ENCODE results near the gene GPS1.

DNA sequence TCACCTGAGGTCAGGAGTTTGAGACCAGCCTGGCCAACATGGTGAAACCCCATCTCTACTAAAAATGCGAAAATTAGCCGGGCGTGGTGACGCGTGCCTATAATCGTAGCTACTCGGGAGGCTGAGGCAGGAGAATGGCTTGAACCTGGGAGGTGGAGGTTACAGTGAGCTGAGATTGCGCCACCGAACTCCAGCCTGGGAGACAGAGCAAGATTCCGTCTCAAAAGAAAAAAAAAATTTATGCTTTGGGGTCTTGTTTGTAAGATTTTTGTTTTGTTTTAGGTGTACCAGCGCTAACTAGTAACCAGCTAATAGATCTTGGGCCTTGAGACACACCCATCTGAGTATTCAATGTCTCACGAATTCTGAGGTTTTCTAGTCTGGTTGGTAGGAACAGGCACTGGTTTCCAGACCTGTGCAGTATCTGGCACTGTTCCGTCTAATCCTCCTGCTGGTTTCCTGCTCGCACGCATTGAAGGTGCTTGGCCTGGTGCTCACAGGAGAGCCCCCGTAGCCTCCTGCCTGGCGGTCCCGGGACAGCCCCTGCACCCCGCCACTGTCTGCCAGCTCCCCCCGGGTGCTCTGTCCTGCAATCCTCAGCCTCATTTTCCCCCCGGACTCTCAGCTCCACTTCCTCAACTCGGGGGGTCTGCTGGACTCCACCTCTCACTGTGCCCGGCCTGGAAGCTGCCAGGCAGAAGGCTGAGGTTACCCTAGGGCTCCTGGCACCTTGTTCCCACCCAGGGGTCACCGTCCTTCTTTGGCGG, 24.5 kb downstream of the GPS1 start:
- TF ChIP-seq, protein P1, sequence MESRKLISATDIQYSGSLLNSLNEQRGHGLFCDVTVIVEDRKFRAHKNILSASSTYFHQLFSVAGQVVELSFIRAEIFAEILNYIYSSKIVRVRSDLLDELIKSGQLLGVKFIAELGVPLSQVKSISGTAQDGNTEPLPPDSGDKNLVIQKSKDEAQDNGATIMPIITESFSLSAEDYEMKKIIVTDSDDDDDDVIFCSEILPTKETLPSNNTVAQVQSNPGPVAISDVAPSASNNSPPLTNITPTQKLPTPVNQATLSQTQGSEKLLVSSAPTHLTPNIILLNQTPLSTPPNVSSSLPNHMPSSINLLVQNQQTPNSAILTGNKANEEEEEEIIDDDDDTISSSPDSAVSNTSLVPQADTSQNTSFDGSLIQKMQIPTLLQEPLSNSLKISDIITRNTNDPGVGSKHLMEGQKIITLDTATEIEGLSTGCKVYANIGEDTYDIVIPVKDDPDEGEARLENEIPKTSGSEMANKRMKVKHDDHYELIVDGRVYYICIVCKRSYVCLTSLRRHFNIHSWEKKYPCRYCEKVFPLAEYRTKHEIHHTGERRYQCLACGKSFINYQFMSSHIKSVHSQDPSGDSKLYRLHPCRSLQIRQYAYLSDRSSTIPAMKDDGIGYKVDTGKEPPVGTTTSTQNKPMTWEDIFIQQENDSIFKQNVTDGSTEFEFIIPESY (IDR thresholded peaks at IDR 0.05) = no peak
- TF ChIP-seq, protein P2, sequence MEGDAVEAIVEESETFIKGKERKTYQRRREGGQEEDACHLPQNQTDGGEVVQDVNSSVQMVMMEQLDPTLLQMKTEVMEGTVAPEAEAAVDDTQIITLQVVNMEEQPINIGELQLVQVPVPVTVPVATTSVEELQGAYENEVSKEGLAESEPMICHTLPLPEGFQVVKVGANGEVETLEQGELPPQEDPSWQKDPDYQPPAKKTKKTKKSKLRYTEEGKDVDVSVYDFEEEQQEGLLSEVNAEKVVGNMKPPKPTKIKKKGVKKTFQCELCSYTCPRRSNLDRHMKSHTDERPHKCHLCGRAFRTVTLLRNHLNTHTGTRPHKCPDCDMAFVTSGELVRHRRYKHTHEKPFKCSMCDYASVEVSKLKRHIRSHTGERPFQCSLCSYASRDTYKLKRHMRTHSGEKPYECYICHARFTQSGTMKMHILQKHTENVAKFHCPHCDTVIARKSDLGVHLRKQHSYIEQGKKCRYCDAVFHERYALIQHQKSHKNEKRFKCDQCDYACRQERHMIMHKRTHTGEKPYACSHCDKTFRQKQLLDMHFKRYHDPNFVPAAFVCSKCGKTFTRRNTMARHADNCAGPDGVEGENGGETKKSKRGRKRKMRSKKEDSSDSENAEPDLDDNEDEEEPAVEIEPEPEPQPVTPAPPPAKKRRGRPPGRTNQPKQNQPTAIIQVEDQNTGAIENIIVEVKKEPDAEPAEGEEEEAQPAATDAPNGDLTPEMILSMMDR (IDR thresholded peaks at IDR 0.05; ENCODE audit: low read depth, low read length, missing input control) = no peak
- TF ChIP-seq, protein P3, sequence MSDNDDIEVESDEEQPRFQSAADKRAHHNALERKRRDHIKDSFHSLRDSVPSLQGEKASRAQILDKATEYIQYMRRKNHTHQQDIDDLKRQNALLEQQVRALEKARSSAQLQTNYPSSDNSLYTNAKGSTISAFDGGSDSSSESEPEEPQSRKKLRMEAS (IDR thresholded peaks at IDR 0.05) = no peak
- TF ChIP-seq TAF1 (conservative IDR thresholded peaks at IDR 0.05) = no peak
- no peak for TF ChIP-seq YY1 (IDR thresholded peaks at IDR 0.05)
- TF ChIP-seq JUND (IDR thresholded peaks at IDR 0.05) = no peak
- no peak for TF ChIP-seq SP1 (IDR thresholded peaks at IDR 0.05)
- TF ChIP-seq, protein P4, sequence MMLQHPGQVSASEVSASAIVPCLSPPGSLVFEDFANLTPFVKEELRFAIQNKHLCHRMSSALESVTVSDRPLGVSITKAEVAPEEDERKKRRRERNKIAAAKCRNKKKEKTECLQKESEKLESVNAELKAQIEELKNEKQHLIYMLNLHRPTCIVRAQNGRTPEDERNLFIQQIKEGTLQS (IDR thresholded peaks at IDR 0.05) = no peak
- TF ChIP-seq GABPA (IDR thresholded peaks at IDR 0.05 in 1 of 2, conservative IDR thresholded peaks at IDR 0.05 in 1 of 2) = no peak

Data from liver (tissue), 3 donors.